Esophagus muscularis mucosa (tissue), 4 donors: ENCODE data around the gene SLC38A7. TPM values are rescaled to one million over a fixed set of nuclear protein-coding genes. Genes with fewer than 3 reads are reported as not detected.

ENCODE experiments used
- DNase-seq: peaks from one replicate; pipeline ENCODE4 v3.0.0-alpha.2; 2017; ENCODE audit errors: extremely low spot score
- H3K27ac ChIP-seq, 4 donors: fragments of 200-600 bp; sonication (generic); replicated peaks in 1 of 4; 1 replicate in 3 of 4; 2 replicates in 1 of 4; pipeline ENCODE4 v1.5.1; 2016 to 2019; ENCODE audit warnings: mild to moderate bottlenecking in 1 of 4
- H3K27me3 ChIP-seq, 4 donors: fragments of 200-600 bp; sonication (generic); one replicate each; pipeline versions ENCODE4 v1.5.1 to v1.6.0; 2016 to 2019
- H3K36me3 ChIP-seq, 4 donors: fragments of 200-600 bp; sonication (generic); one replicate each; pipeline ENCODE4 v1.5.1; 2016 to 2019
- H3K4me1 ChIP-seq, 4 donors: fragments of 200-600 bp; sonication (generic); one replicate each; pipeline ENCODE4 v1.5.1; 2016 to 2019
- H3K4me3 ChIP-seq, 4 donors: fragments of 200-600 bp; sonication (generic); 1 replicate in 2 of 4; 2 replicates in 2 of 4; pipeline ENCODE4 v1.5.1; 2016 to 2019; ENCODE audit warnings: mild to moderate bottlenecking in 4 of 4, moderate library complexity in 1 of 4
- H3K9me3 ChIP-seq, 4 donors: fragments of 200-600 bp; sonication (generic); 1 replicate in 3 of 4; 2 replicates in 1 of 4; pipeline ENCODE4 v1.5.1; 2016 to 2019
- EP300 ChIP-seq: sonication (generic); formaldehyde crosslinking; IDR thresholded peaks from one replicate; pipeline ENCODE4 v1.6.1; 2017; ENCODE audit warnings: antibody characterized with exemption
- POLR2A ChIP-seq: fragments of 450-650 bp; IDR thresholded peaks from one replicate; pipeline ENCODE4 v1.6.1; 2017; ENCODE audit warnings: antibody characterized with exemption, moderate library complexity, mild to moderate bottlenecking, low read depth
- POLR2AphosphoS5 ChIP-seq, 2 donors: sonication (generic); formaldehyde crosslinking; IDR thresholded peaks; one replicate each; pipeline ENCODE4 v1.6.1; 2017; ENCODE audit warnings: antibody characterized with exemption in 2 of 2
- WGBS: methylation state at CpG from one replicate; pipeline ENCODE4 v1.1.5; 2018; 5-methylcytosine and 5-hydroxymethylcytosine counted together
- intact Hi-C: fragments of 100-400 bp; cut with DNase I; formaldehyde crosslinking; loops from one replicate; pipeline ENCODE4 v1.15.1; 2023
- total RNA-seq, 4 donors: library from RNA; depleted of rRNA; stranded (reverse); fragments of >200 nt; gene quantifications; one replicate each; pipeline versions ENCODE4 v1.1.0 to v1.2.1, GENCODE V29; 2016
- TF ChIP-seq, protein P1 (sequence below), 3 experiments: fragments of 200-600 bp in 2 of 3; fragments of 450-650 bp in 1 of 3; sonication (generic) in 2 of 3; IDR thresholded peaks; one replicate each; pipeline ENCODE4 v1.5.1; 2017 to 2019; ENCODE audit warnings: antibody characterized with exemption in 3 of 3, mild to moderate bottlenecking in 2 of 3, moderate library complexity in 1 of 3

Gene SLC38A7
- total RNA-seq, 4 donors from 2014 or later, result 8.1 to 11.6 (median 10.3) TPM

DNA sequence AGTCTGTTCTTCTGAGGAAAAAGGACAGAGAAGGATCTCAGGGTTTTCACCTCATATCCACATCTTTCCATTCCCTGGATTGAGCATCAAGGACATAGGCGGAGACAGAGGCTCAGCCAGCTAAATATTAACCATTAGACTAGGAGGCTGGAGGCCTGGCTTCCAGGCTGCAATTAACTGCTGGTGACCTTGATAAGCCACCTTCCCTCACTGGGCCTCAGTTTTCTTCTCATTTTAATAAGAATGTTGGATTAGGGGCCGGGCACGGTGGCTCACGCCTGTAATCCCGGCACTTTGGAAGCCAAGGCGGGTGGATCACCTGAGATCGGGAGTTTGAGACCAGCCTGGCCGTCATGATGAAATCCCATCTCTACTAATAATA lies 29.4 kb downstream of the SLC38A7 start:
- intact Hi-C loops, result no loop called here
- WGBS, result 93% methylated on average over 8 of the region's 8 CpGs

DNA sequence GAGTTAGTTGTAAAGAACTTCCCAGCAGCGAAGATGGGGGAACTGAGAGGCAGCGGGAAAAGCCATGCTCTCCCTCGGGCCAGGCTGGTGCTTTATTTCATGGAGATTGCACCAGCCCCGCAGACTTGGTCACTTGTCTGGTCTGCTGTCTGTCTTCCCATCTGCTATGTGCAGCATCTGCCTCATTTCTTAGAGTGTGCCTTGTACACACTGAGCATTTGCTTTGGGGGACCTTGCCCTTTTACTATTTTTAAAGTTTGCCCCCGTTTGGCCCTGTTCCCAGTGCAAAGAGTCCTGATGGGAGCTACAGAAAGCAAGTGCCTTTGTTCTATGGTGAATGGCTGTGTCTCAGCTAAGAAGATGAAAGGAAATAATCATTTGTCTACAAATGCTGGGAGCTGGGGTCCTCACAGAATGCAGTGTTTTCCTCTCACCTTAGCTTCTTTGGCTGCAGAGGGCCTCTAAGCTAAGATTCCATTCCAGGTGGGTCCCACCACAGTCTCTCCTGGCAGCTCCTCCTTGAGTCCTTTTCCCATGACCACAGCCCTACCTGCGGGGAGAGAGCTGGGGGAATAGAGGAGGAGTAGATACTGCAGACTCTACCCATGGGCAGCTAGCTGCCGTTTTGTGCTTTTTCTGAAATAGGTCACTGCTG lies 29.9 kb downstream of the SLC38A7 start:
- Histone ChIP-seq H3K4me3 (no peak overlapping the region), H3K4me1 (no peaks in the 10 kb centered on the region), H3K27ac (no peak overlapping the region), H3K9me3 (no peaks in the 10 kb centered on the region), H3K27me3 (no peaks in the 10 kb centered on the region), H3K36me3 (no peaks in the 10 kb centered on the region)
- TF ChIP-seq, protein P1, sequence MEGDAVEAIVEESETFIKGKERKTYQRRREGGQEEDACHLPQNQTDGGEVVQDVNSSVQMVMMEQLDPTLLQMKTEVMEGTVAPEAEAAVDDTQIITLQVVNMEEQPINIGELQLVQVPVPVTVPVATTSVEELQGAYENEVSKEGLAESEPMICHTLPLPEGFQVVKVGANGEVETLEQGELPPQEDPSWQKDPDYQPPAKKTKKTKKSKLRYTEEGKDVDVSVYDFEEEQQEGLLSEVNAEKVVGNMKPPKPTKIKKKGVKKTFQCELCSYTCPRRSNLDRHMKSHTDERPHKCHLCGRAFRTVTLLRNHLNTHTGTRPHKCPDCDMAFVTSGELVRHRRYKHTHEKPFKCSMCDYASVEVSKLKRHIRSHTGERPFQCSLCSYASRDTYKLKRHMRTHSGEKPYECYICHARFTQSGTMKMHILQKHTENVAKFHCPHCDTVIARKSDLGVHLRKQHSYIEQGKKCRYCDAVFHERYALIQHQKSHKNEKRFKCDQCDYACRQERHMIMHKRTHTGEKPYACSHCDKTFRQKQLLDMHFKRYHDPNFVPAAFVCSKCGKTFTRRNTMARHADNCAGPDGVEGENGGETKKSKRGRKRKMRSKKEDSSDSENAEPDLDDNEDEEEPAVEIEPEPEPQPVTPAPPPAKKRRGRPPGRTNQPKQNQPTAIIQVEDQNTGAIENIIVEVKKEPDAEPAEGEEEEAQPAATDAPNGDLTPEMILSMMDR (IDR thresholded peaks at IDR 0.05), result no peak
- TF ChIP-seq POLR2A (no peak), POLR2AphosphoS5 (IDR thresholded peaks at IDR 0.05) (no peak), EP300 (no peak)
- no peak for DNase-seq
- 84% methylated on average over 7 of the region's 7 CpGs for WGBS
- intact Hi-C loops, result no loop called here

More for the DNA sequence above, 29.4 kb downstream of the SLC38A7 start:
- no peak for DNase-seq
- no peak overlapping the region for H3K27ac ChIP-seq
- H3K4me1 ChIP-seq, result no peaks in the 10 kb centered on the region
- no peak overlapping the region for H3K4me3 ChIP-seq
- TF ChIP-seq POLR2AphosphoS5 (IDR thresholded peaks at IDR 0.05) (no peak), EP300 (no peak), POLR2A (no peak)
- TF ChIP-seq, protein P1 (IDR thresholded peaks at IDR 0.05), result no peak
- H3K9me3 ChIP-seq, result no peaks in the 10 kb centered on the region
- no peaks in the 10 kb centered on the region for H3K36me3 ChIP-seq
- H3K27me3 ChIP-seq, result no peaks in the 10 kb centered on the region

DNA sequence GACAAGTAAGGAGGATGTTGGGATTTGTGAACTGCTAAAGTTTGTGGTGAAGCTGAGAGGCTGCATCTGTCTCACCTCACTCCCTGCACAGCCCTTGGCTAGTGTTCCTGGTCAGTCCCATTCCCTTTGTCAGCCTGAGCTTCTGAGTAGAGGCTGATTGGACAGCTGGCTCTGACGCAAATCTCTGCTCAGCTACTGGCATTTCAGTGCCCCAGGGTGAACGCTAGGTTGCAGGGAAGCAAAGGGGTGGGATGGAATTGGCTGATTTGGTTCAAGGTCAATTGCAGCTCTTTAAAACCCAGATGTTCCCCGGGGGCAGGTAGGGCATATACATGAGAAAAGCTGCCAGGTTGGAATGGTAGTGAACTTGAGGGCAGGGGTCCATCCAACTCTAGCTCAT lies 31.8 kb downstream of the SLC38A7 start:
- no peaks in the 10 kb centered on the region for H3K9me3 ChIP-seq
- no peak overlapping the region for H3K27ac ChIP-seq
- H3K27me3 ChIP-seq, result no peaks in the 10 kb centered on the region
- TF ChIP-seq POLR2AphosphoS5 (IDR thresholded peaks at IDR 0.05) (no peak), POLR2A (no peak)
- TF ChIP-seq, protein P1 (IDR thresholded peaks at IDR 0.05), result no peak
- no peaks in the 10 kb centered on the region for H3K36me3 ChIP-seq
- no peak overlapping the region for H3K4me3 ChIP-seq
- DNase-seq, result no peak
- intact Hi-C loops, result no loop called here
- 40% methylated on average over 3 of the region's 3 CpGs for WGBS
- H3K4me1 ChIP-seq, result no peaks in the 10 kb centered on the region

DNA sequence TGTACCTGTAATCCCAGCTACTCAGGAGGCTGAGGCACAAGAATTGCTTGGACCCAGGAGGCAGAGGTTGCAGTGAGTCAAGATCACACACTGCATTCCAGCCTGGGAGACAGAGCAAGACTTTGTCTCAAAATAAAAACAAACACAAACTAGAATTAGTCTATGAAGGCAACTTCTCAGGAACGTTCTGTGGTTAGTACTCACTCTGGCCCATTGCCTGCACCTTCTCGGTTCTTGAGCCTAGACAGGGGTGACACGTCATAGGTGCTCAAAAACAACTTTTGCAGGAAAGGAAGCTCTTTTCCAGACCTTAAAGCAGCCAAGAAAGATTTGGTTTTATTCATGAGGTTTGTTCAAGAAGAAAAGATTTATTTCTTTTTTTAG lies 32.6 kb downstream of the SLC38A7 start:
- H3K4me3 ChIP-seq, result no peak overlapping the region
- H3K36me3 ChIP-seq, result no peaks in the 10 kb centered on the region
- no peaks in the 10 kb centered on the region for H3K9me3 ChIP-seq
- H3K4me1 ChIP-seq, result no peaks in the 10 kb centered on the region
- 71% methylated on average over 3 of the region's 3 CpGs for WGBS
- TF ChIP-seq, protein P1 (IDR thresholded peaks at IDR 0.05), result no peak
- TF ChIP-seq POLR2A (no peak), POLR2AphosphoS5 (IDR thresholded peaks at IDR 0.05) (no peak), EP300 (no peak)
- H3K27me3 ChIP-seq, result no peaks in the 10 kb centered on the region
- H3K27ac ChIP-seq, result no peak overlapping the region
- intact Hi-C loops, result no loop called here
- no peak for DNase-seq

DNA sequence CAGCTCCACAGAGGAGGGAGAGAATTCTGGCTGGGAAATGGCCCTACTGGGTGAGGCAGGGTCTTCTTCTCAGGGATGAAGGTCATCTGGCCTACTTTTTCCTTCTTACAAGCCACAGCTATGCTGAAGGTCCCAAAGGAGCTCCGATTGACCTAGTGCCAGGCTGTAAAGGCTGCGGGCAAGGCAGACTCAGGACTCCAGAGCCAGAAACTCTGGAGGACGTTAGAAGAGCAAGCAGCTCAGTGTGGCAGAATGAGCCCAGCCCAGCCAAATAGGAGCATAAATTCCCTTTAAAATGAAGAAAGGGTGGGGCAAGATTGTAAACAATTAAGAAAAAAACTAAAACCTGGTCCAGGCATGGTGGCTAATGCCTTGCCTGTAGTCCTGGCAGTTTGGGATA lies 34.9 kb downstream of the SLC38A7 start:
- H3K4me3 ChIP-seq, result no peak overlapping the region
- no peak for TF ChIP-seq POLR2A
- no peak overlapping the region for H3K27ac ChIP-seq
- no peaks in the 10 kb centered on the region for H3K9me3 ChIP-seq
- no peak for DNase-seq
- H3K4me1 ChIP-seq, result no peaks in the 10 kb centered on the region
- WGBS, result 81% methylated on average over 3 of the region's 3 CpGs
- H3K36me3 ChIP-seq, result no peaks in the 10 kb centered on the region
- no peaks in the 10 kb centered on the region for H3K27me3 ChIP-seq
- intact Hi-C loops, result no loop called here
